Ascending aorta (tissue), 2 donors: Measurements from ENCODE around the gene DDX1. TPM values are rescaled to one million over a fixed set of nuclear protein-coding genes. Genes with fewer than 3 reads are reported as not detected.

Source experiments
- DNase-seq, 2 donors: peaks; one replicate each; pipeline ENCODE4 v3.0.0-alpha.2; 2019; ENCODE audit warnings: low spot score in 2 of 2
- H3K27ac ChIP-seq, 2 donors: fragments of 200-600 bp; sonication (generic); one replicate each; pipeline ENCODE4 v1.5.1; 2016 to 2017; ENCODE audit warnings: mild to moderate bottlenecking in 1 of 2
- H3K27me3 ChIP-seq: fragments of 200-600 bp; sonication (generic); one replicate; pipeline ENCODE4 v1.5.1; 2017
- H3K36me3 ChIP-seq, 2 donors: fragments of 200-600 bp; sonication (generic); one replicate each; pipeline ENCODE4 v1.5.1; 2016
- H3K4me1 ChIP-seq, 2 donors: fragments of 200-600 bp; sonication (generic); one replicate each; pipeline ENCODE4 v1.5.1; 2016 to 2017; ENCODE audit warnings: mild to moderate bottlenecking in 1 of 2
- H3K4me3 ChIP-seq, 2 donors: fragments of 200-600 bp; sonication (generic); one replicate each; pipeline ENCODE4 v1.5.1; 2016 to 2017; ENCODE audit warnings: mild to moderate bottlenecking in 1 of 2
- H3K9me3 ChIP-seq, 2 donors: fragments of 200-600 bp; sonication (generic); one replicate each; pipeline ENCODE4 v1.5.1; 2016
- intact Hi-C: fragments of 100-400 bp; cut with DNase I; formaldehyde crosslinking; loops from one replicate; pipeline ENCODE4 v1.15.1; 2023
- total RNA-seq: library from RNA; depleted of rRNA; stranded (reverse); fragments of >200 nt; gene quantifications from one replicate; pipeline ENCODE4 v1.1.0, GENCODE V29; 2016
- TF ChIP-seq, protein P1 (sequence below), 3 experiments: fragments of 200-600 bp in 2 of 3; fragments of 450-650 bp in 1 of 3; sonication (generic) in 2 of 3; IDR thresholded peaks; one replicate each; pipeline ENCODE4 v1.5.1; 2016 to 2019; ENCODE audit warnings: antibody characterized with exemption in 3 of 3, mild to moderate bottlenecking in 1 of 3, moderate library complexity in 1 of 3

The DDX1 gene
- total RNA-seq, 1 donor from 2014 or later, result 21.5 TPM

DNA sequence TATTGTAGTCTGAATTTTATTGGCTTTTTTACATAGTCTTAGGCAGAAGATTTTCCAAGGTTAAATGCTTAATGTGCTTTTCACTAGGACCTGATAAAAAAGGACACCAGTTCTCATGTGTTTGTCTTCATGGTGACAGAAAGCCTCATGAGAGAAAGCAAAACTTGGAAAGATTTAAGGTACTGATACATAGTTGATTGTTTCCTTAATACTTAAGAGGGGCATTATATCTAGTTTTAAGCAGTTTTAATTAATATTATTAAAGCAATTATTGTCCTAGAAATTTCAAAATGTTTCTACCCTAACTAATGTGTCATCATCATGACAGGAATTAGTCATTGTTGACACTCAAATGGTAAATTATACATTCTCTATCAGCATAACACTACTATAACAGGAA is 35.3 kb downstream of the DDX1 start:
- H3K36me3 ChIP-seq, result peaks cover 62 to 79% of the 10 kb centered on the region in 2 donors
- TF ChIP-seq, protein P1, sequence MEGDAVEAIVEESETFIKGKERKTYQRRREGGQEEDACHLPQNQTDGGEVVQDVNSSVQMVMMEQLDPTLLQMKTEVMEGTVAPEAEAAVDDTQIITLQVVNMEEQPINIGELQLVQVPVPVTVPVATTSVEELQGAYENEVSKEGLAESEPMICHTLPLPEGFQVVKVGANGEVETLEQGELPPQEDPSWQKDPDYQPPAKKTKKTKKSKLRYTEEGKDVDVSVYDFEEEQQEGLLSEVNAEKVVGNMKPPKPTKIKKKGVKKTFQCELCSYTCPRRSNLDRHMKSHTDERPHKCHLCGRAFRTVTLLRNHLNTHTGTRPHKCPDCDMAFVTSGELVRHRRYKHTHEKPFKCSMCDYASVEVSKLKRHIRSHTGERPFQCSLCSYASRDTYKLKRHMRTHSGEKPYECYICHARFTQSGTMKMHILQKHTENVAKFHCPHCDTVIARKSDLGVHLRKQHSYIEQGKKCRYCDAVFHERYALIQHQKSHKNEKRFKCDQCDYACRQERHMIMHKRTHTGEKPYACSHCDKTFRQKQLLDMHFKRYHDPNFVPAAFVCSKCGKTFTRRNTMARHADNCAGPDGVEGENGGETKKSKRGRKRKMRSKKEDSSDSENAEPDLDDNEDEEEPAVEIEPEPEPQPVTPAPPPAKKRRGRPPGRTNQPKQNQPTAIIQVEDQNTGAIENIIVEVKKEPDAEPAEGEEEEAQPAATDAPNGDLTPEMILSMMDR (IDR thresholded peaks at IDR 0.05), result no peak
- DNase-seq, result no peak
- no peak overlapping the region for H3K4me3 ChIP-seq
- no peaks in the 10 kb centered on the region for H3K9me3 ChIP-seq
- H3K4me1 ChIP-seq, result peaks cover 0 to 3% of the 10 kb centered on the region in 2 donors
- H3K27me3 ChIP-seq, result no peaks in the 10 kb centered on the region
- no peak overlapping the region for H3K27ac ChIP-seq
- intact Hi-C loops, result no loop called here

DNA sequence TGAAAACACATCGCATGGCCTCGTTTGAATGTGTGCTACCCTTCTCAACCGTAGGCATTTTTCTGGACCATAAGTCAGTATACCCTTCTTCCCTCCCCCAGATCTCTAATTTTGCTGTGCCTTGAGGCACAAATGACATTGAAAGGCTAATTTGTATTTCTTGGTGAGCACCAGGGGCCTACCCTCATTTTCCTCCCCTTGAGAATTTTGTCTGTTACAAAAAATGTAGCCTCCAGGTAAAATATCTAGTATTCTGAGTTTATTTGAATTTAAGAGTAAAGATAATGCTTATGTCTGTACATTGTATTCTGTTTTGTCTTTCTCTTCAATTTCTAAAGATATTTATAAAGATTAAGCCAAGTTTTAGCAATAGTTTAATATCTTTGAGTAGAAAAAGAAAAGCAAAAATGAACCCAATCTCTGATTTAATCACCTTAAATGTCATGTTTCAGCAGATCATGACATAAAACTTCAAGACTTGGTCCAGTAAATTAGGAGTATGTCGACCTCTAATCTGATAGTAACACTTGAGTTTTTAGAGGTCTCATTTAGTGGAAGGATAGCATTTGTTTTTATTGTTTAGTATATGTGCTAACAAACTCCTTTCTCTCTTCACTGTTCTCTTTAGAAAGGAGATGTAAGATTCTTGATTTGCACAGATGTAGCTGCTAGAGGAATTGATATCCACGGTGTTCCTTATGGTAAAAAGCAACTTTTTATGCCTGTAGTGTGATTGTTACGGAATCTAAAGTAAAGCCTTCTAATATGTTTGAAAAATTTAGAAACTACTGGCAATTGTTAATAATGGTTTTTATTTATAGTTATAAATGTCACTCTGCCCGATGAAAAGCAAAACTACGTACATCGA is 36.4 kb downstream of the DDX1 start:
- Histone ChIP-seq H3K9me3 (no peaks in the 10 kb centered on the region), H3K27me3 (no peaks in the 10 kb centered on the region), H3K4me1 (peaks cover 0 to 3% of the 10 kb centered on the region in 2 donors), H3K36me3 (peaks cover 63 to 86% of the 10 kb centered on the region in 2 donors), H3K4me3 (no peak overlapping the region), H3K27ac (no peak overlapping the region)
- intact Hi-C loops, result no loop called here
- TF ChIP-seq, protein P1 (IDR thresholded peaks at IDR 0.05), result no peak
- DNase-seq, result no peak

DNA sequence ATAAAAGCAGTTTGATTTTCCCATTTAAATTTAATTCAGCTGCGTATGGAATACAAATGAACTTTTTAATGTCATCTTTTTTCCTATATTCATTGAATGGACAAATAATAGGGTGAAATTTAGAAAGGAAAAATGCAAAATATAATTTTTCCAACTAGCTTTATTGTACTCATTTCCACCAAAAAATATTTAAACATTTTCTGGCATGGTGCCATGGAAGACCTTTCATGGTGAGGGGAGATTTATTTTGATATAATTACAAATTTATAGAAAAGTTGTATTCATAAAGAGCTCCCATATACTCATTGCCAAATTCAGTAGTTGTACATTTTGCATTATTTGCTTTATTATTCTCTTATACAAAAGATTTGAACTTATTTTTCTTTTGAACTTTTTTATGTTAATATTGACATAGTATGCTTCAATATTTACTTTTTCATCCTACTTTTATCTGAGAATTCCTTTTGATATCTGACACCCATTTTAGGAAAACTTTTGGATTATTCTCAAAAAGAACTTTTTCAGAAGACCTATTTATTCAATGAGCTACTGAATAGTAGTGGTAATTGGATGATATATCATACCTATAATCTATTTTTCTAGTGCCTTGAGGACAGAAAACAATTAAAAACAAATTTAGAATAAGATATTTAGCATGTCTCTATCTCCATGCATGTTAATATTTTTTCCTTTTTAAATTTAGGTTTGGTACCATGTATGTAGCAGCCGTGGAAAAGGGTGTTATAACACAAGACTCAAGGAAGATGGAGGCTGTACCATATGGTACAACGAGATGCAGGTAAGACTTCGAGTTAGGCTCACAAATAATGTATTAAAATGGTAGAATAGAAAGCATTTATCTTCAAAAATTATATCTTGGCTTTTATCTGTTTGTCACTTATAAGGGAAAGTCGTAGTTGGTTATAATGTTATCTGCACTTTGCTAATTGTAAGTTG is 37.5 kb downstream of the DDX1 start:
- TF ChIP-seq, protein P1 (IDR thresholded peaks at IDR 0.05), result no peak
- no peak for DNase-seq
- peaks cover 53 to 86% of the 10 kb centered on the region in 2 donors for H3K36me3 ChIP-seq
- intact Hi-C loops, result no loop called here
- H3K9me3 ChIP-seq, result no peaks in the 10 kb centered on the region
- H3K4me1 ChIP-seq, result peaks cover 0 to 3% of the 10 kb centered on the region in 2 donors
- no peak overlapping the region for H3K27ac ChIP-seq
- H3K27me3 ChIP-seq, result no peaks in the 10 kb centered on the region
- H3K4me3 ChIP-seq, result no peak overlapping the region

DNA sequence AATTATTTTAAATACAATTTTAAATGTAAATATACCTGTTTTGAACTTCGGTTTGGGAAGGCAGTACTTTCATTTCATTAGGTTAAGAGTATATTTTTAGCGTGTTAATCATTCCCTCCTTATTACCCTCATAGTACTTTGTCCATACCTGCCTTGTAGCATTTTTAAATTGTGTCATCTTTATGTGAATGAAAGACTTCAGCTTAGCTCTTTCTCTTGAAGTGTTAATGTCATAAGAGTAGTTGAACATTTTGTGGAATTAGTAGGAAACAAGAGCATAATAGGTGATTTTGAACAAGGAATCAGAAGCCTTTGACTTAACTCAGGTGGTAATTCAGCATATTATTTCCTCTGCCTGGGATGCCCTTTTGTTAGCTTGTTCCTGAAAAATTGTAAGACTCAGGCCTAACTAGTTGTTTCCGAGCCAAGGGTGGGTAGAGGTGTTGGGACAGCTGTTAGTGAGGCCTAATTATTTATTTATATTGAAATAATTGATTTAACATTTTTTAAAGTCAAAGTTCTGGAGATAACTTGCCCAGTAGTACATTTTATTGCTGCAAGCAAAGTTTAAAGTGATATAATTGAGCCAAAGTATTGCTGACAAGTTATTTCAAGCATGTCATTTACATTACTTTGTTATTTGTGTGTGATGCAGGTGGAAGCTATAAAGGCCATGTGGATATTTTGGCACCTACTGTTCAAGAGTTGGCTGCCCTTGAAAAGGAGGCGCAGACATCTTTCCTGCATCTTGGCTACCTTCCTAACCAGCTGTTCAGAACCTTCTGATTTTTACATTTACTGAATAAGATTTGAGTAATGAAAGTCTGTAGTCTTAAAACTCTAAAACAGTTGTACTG is 38.7 kb downstream of the DDX1 start:
- TF ChIP-seq, protein P1 (IDR thresholded peaks at IDR 0.05), result no peak
- no peaks in the 10 kb centered on the region for H3K9me3 ChIP-seq
- no peak for DNase-seq
- intact Hi-C loops, result no loop called here
- H3K4me3 ChIP-seq, result no peak overlapping the region
- no peaks in the 10 kb centered on the region for H3K27me3 ChIP-seq
- peaks cover 0 to 3% of the 10 kb centered on the region in 2 donors for H3K4me1 ChIP-seq
- H3K36me3 ChIP-seq, result peaks cover 43 to 76% of the 10 kb centered on the region in 2 donors
- H3K27ac ChIP-seq, result no peak overlapping the region
